22Rv1 (cell line): Measurements from ENCODE around the gene TNIP2.

Experiments used
- ZFX ChIP-seq: fragments of 450-650 bp; IDR thresholded peaks from 2 replicates; pipeline ENCODE4 v1.6.1; 2017; ENCODE audit warnings: antibody characterized with exemption, borderline replicate concordance
- TF ChIP-seq, protein P1 (sequence below): fragments of 450-650 bp; IDR thresholded peaks from 2 replicates; pipeline ENCODE4 v1.5.1; 2017; ENCODE audit warnings: mild to moderate bottlenecking

DNA sequence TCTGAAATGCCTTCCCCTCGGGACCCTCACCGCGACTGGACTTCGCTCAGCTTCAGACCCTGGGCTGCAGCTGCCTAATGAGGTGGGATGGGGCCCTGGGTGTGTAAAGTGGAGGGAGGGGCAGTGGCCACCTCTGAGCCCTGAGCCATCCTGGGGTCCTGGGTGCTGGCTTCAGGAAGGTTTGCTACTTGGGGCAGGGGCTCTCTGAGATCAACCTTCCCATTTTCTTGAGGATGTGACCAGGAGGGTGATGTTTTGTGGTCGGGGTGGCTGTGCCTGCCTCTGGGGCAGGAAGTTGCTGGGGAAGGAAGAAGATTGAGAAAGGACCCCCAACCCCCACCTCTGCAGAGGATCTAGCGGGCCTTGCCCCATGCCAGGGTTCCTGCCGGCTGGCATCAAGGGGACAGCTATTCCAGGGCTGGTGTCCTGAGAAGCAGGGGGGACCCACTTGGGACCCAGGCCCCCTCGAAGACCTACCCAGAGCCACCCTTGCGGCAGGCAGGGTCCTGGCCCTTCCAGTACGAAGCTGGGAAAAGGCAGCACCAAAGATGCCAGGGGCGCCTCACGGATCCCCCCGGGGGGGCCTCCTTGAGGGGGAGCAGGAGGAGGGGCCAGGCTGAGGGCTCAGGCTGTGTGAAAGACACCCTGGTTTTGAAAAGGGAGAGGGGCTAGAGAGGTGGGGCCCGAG is 43.2 kb upstream of the TNIP2 start:
- TF ChIP-seq, protein P1, sequence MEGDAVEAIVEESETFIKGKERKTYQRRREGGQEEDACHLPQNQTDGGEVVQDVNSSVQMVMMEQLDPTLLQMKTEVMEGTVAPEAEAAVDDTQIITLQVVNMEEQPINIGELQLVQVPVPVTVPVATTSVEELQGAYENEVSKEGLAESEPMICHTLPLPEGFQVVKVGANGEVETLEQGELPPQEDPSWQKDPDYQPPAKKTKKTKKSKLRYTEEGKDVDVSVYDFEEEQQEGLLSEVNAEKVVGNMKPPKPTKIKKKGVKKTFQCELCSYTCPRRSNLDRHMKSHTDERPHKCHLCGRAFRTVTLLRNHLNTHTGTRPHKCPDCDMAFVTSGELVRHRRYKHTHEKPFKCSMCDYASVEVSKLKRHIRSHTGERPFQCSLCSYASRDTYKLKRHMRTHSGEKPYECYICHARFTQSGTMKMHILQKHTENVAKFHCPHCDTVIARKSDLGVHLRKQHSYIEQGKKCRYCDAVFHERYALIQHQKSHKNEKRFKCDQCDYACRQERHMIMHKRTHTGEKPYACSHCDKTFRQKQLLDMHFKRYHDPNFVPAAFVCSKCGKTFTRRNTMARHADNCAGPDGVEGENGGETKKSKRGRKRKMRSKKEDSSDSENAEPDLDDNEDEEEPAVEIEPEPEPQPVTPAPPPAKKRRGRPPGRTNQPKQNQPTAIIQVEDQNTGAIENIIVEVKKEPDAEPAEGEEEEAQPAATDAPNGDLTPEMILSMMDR, result no peak
- TF ChIP-seq ZFX, result no peak
